Measurements from ENCODE around the gene RNASEH2B.

Gene RNASEH2B

GRCh38 chr13:50912851-50913250 is 3.3 kb downstream of the RNASEH2B start:
- H3K4me1 ChIP-seq = peaks cover 10% of the 10 kb centered on the region
- no peaks in the 10 kb centered on the region for H3K27me3 ChIP-seq (ENCODE audit: low read depth)
- H3K4me3 ChIP-seq = no peak overlapping the region
- no peaks in the 10 kb centered on the region for H3K9me3 ChIP-seq
- in situ Hi-C loops (cut with MboI; ENCODE audit: low sequenced_read_pairs) = loop anchor here (25.0 kb wide), 1 partner anchor 926 kb away; the partner anchor contains the start of gene TRIM13
- H3K36me3 ChIP-seq (replicated peaks) = no peaks in the 10 kb centered on the region
- DNase-seq (ENCODE audit: low spot score in 2 of 2) = no peak

GRCh38 chr13:50914176-50914700 is 4.6 kb downstream of the RNASEH2B start:
- H3K4me3 ChIP-seq = no peak overlapping the region
- H3K36me3 ChIP-seq (replicated peaks) = no peaks in the 10 kb centered on the region
- no peak for DNase-seq (ENCODE audit: low spot score in 2 of 2)
- H3K27me3 ChIP-seq (ENCODE audit: low read depth) = no peaks in the 10 kb centered on the region
- no peaks in the 10 kb centered on the region for H3K9me3 ChIP-seq
- H3K4me1 ChIP-seq = peaks cover 9% of the 10 kb centered on the region
- in situ Hi-C loops (cut with MboI; ENCODE audit: low sequenced_read_pairs) = loop anchor here (25.0 kb wide), 1 partner anchor 927 kb away; the partner anchor contains the start of gene TRIM13

- Histone ChIP-seq H3K4me3 (no peak overlapping the region), H3K9me3 (no peaks in the 10 kb centered on the region), H3K4me1 (peaks cover 7% of the 10 kb centered on the region), H3K27me3 (ENCODE audit: low read depth) (no peaks in the 10 kb centered on the region), H3K36me3 (replicated peaks) (no peaks in the 10 kb centered on the region)
- no peak for DNase-seq (ENCODE audit: low spot score in 2 of 2)
- in situ Hi-C loops (cut with MboI; ENCODE audit: low sequenced_read_pairs) = loop anchor here (25.0 kb wide), 1 partner anchor 928 kb away; the partner anchor contains the start of gene TRIM13
Measured at GRCh38 chr13:50914848-50915247, 5.3 kb downstream of the RNASEH2B start.

GRCh38 chr13:50915565-50915964 is 6.0 kb downstream of the RNASEH2B start:
- peaks cover 7% of the 10 kb centered on the region for H3K4me1 ChIP-seq
- no peaks in the 10 kb centered on the region for H3K27me3 ChIP-seq (ENCODE audit: low read depth)
- no peaks in the 10 kb centered on the region for H3K36me3 ChIP-seq (replicated peaks)
- DNase-seq (ENCODE audit: low spot score in 2 of 2) = no peak
- H3K4me3 ChIP-seq = no peak overlapping the region
- no peaks in the 10 kb centered on the region for H3K9me3 ChIP-seq
- in situ Hi-C loops (cut with MboI; ENCODE audit: low sequenced_read_pairs) = loop anchor here (25.0 kb wide), 1 partner anchor 928 kb away; the partner anchor contains the start of gene TRIM13

- H3K4me1 ChIP-seq = peaks cover 4% of the 10 kb centered on the region
- H3K4me3 ChIP-seq = no peak overlapping the region
- no peak for DNase-seq (ENCODE audit: low spot score in 2 of 2)
- H3K27me3 ChIP-seq (ENCODE audit: low read depth) = no peaks in the 10 kb centered on the region
- H3K9me3 ChIP-seq = peaks cover 8% of the 10 kb centered on the region
- in situ Hi-C loops (cut with MboI; ENCODE audit: low sequenced_read_pairs) = loop anchor here (25.0 kb wide), 1 partner anchor 929 kb away; the partner anchor contains the start of gene TRIM13
- 0 out of 2 replicates have a peak, but pooled peaks cover 2% of the 10 kb centered on the region for H3K36me3 ChIP-seq (replicated peaks)
Measured at GRCh38 chr13:50916701-50917184, 7.2 kb downstream of the RNASEH2B start.

- peaks cover 15% of the 10 kb centered on the region for H3K9me3 ChIP-seq
- DNase-seq (ENCODE audit: low spot score in 2 of 2) = no peak
- H3K36me3 ChIP-seq (replicated peaks) = 0 out of 2 replicates have a peak, but pooled peaks cover 4% of the 10 kb centered on the region
- in situ Hi-C loops (cut with MboI; ENCODE audit: low sequenced_read_pairs) = loop anchor here (25.0 kb wide), 1 partner anchor 930 kb away; the partner anchor contains the start of gene TRIM13
- H3K4me3 ChIP-seq = no peak overlapping the region
- H3K27me3 ChIP-seq (ENCODE audit: low read depth) = no peaks in the 10 kb centered on the region
- H3K4me1 ChIP-seq = no peaks in the 10 kb centered on the region
Measured at GRCh38 chr13:50917572-50917971, 8.0 kb downstream of the RNASEH2B start.

- Histone ChIP-seq H3K36me3 (replicated peaks) (0 out of 2 replicates have a peak, but pooled peaks cover 4% of the 10 kb centered on the region), H3K4me1 (no peaks in the 10 kb centered on the region), H3K9me3 (peaks cover 20% of the 10 kb centered on the region), H3K27me3 (ENCODE audit: low read depth) (no peaks in the 10 kb centered on the region), H3K4me3 (no peak overlapping the region)
- in situ Hi-C loops (cut with MboI; ENCODE audit: low sequenced_read_pairs) = loop anchor here (25.0 kb wide), 1 partner anchor 931 kb away; the partner anchor contains the start of gene TRIM13
- no peak for DNase-seq (ENCODE audit: low spot score in 2 of 2)
Measured at GRCh38 chr13:50918567-50918966, 9.0 kb downstream of the RNASEH2B start.

GRCh38 chr13:50919277-50919676 is 9.7 kb downstream of the RNASEH2B start:
- H3K4me3 ChIP-seq = no peak overlapping the region
- in situ Hi-C loops (cut with MboI; ENCODE audit: low sequenced_read_pairs) = loop anchor here (25.0 kb wide), 1 partner anchor 932 kb away; the partner anchor contains the start of gene TRIM13
- peaks cover 23% of the 10 kb centered on the region for H3K9me3 ChIP-seq
- no peak for DNase-seq (ENCODE audit: low spot score in 2 of 2)
- no peaks in the 10 kb centered on the region for H3K27me3 ChIP-seq (ENCODE audit: low read depth)
- no peaks in the 10 kb centered on the region for H3K4me1 ChIP-seq
- 0 out of 2 replicates have a peak, but pooled peaks cover 4% of the 10 kb centered on the region for H3K36me3 ChIP-seq (replicated peaks)

- in situ Hi-C loops (cut with MboI; ENCODE audit: low sequenced_read_pairs) = loop anchor here (25.0 kb wide), 1 partner anchor 934 kb away; the partner anchor contains the start of gene TRIM13
- H3K4me3 ChIP-seq = no peak overlapping the region
- no peaks in the 10 kb centered on the region for H3K4me1 ChIP-seq
- H3K9me3 ChIP-seq = peaks cover 23% of the 10 kb centered on the region
- 0 out of 2 replicates have a peak, but pooled peaks cover 4% of the 10 kb centered on the region for H3K36me3 ChIP-seq (replicated peaks)
- no peaks in the 10 kb centered on the region for H3K27me3 ChIP-seq (ENCODE audit: low read depth)
- DNase-seq (ENCODE audit: low spot score in 2 of 2) = no peak
Measured at GRCh38 chr13:50921706-50922105, 12.1 kb downstream of the RNASEH2B start.

GRCh38 chr13:50923272-50923671 is 13.7 kb downstream of the RNASEH2B start:
- 0 out of 2 replicates have a peak, but pooled peaks cover 4% of the 10 kb centered on the region for H3K36me3 ChIP-seq (replicated peaks)
- H3K4me1 ChIP-seq = no peaks in the 10 kb centered on the region
- DNase-seq (ENCODE audit: low spot score in 2 of 2) = no peak
- H3K9me3 ChIP-seq = peaks cover 23% of the 10 kb centered on the region
- H3K4me3 ChIP-seq = no peak overlapping the region
- no peaks in the 10 kb centered on the region for H3K27me3 ChIP-seq (ENCODE audit: low read depth)
- in situ Hi-C loops (cut with MboI; ENCODE audit: low sequenced_read_pairs) = loop anchor here (25.0 kb wide), 1 partner anchor 936 kb away; the partner anchor contains the start of gene TRIM13

- in situ Hi-C loops (cut with MboI; ENCODE audit: low sequenced_read_pairs) = loop anchor here (25.0 kb wide), 1 partner anchor 937 kb away; the partner anchor contains the start of gene TRIM13
- Histone ChIP-seq H3K9me3 (peaks cover 23% of the 10 kb centered on the region), H3K4me3 (no peak overlapping the region), H3K4me1 (no peaks in the 10 kb centered on the region), H3K27me3 (ENCODE audit: low read depth) (no peaks in the 10 kb centered on the region), H3K36me3 (replicated peaks) (0 out of 2 replicates have a peak, but pooled peaks cover 4% of the 10 kb centered on the region)
- DNase-seq (ENCODE audit: low spot score in 2 of 2) = no peak
Measured at GRCh38 chr13:50924025-50924424, 14.4 kb downstream of the RNASEH2B start.

GRCh38 chr13:50927701-50928100 is 18.1 kb downstream of the RNASEH2B start:
- peaks cover 19% of the 10 kb centered on the region for H3K36me3 ChIP-seq (replicated peaks)
- H3K4me3 ChIP-seq = no peak overlapping the region
- no peak for DNase-seq (ENCODE audit: low spot score in 2 of 2)
- no peaks in the 10 kb centered on the region for H3K27me3 ChIP-seq (ENCODE audit: low read depth)
- H3K9me3 ChIP-seq = peaks cover 6% of the 10 kb centered on the region; the same call in 1 of the 2 replicates
- no peaks in the 10 kb centered on the region for H3K4me1 ChIP-seq
- in situ Hi-C loops (cut with MboI; ENCODE audit: low sequenced_read_pairs) = no loop called here

- no peak for DNase-seq (ENCODE audit: low spot score in 2 of 2)
- Histone ChIP-seq H3K4me3 (no peak overlapping the region), H3K4me1 (no peaks in the 10 kb centered on the region), H3K9me3 (0 out of 2 replicates have a peak, but pooled peaks cover 6% of the 10 kb centered on the region), H3K27me3 (ENCODE audit: low read depth) (no peaks in the 10 kb centered on the region), H3K36me3 (replicated peaks) (peaks cover 20% of the 10 kb centered on the region)
- in situ Hi-C loops (cut with MboI; ENCODE audit: low sequenced_read_pairs) = no loop called here
Measured at GRCh38 chr13:50928102-50928501, 18.5 kb downstream of the RNASEH2B start.
